ENCODE results near the gene NR1I2. TPM values are rescaled to one million over a fixed set of nuclear protein-coding genes. Genes with fewer than 3 reads are reported as not detected.

NR1I2 gene
- total RNA-seq, 1 experiment from 2014 or later = 0.07 TPM

DNA sequence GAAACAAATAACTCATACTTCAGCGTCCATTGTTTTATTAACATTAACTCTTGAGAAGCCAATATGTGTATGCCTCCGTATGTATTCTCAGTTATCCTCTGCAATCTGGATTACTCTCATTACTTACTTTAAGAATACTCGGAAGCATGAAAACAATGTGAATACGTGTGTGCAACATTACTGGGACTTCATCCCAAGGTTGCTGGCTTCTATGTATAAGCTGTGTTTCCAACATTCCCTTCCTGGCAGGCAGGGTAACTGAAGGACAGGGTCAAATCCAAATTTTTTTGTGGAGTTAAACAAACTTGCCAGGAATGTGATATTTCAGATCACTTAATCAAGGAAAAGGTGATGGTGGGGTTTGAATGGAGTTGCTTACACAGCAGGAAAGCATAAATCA lies 34.5 kb upstream of the NR1I2 start:
- H3K27me3 ChIP-seq (ENCODE audit: insufficient read depth, low read length) = no peaks in the 10 kb centered on the region
- CTCF ChIA-PET = no interaction called here
- intact Hi-C loops (cut with micrococcal nuclease) = no loop called here
- no peaks in the 10 kb centered on the region for H4K20me1 ChIP-seq (ENCODE audit: insufficient read depth)
- H2AFZ ChIP-seq (ENCODE audit: low read depth, low read length, poor library complexity, severe bottlenecking) = no peak overlapping the region
- POLR2A ChIA-PET = no interaction called here
- H3K4me2 ChIP-seq (ENCODE audit: low read length) = no peak overlapping the region
- no peak overlapping the region for H3K27ac ChIP-seq (ENCODE audit: low read depth, low read length)
- no peak for DNase-seq (ENCODE audit: low read depth, low spot score)
- no peaks in the 10 kb centered on the region for H3K79me2 ChIP-seq (ENCODE audit: insufficient read depth, low read length)
- no peaks in the 10 kb centered on the region for H3K36me3 ChIP-seq (ENCODE audit: control insufficient read depth in 1 of 2, insufficient read depth in 2 of 2, low read length in 2 of 2)
- no peaks in the 10 kb centered on the region for H3K9me2 ChIP-seq (ENCODE audit: insufficient read depth)
- H3K4me3 ChIP-seq (replicated peaks in 1 of 2; ENCODE audit: low read depth in 1 of 2, low read length in 2 of 2) = no peak overlapping the region
- no peak for ATAC-seq
- H3K9me3 ChIP-seq (ENCODE audit: control insufficient read depth in 1 of 2, insufficient read depth in 1 of 2, low read depth in 1 of 2, low read length in 2 of 2) = no peaks in the 10 kb centered on the region
- H3K4me1 ChIP-seq (ENCODE audit: control insufficient read depth in 1 of 2, insufficient read depth in 2 of 2, low read length in 2 of 2) = no peaks in the 10 kb centered on the region
- RAD21 ChIA-PET (ENCODE audit: low non-redundant PET in 1 of 2, low total read pairs in 2 of 2, uncharacterized antibody in 2 of 2, unreplicated experiment in 2 of 2) = no interaction called here
- no peak for TF ChIP-seq SIN3A (IDR thresholded peaks at IDR 0.05; ENCODE audit: low read depth)
- TF ChIP-seq FOSL1 (IDR thresholded peaks at IDR 0.05; ENCODE audit: low read depth) = no peak
- TF ChIP-seq, protein P1, sequence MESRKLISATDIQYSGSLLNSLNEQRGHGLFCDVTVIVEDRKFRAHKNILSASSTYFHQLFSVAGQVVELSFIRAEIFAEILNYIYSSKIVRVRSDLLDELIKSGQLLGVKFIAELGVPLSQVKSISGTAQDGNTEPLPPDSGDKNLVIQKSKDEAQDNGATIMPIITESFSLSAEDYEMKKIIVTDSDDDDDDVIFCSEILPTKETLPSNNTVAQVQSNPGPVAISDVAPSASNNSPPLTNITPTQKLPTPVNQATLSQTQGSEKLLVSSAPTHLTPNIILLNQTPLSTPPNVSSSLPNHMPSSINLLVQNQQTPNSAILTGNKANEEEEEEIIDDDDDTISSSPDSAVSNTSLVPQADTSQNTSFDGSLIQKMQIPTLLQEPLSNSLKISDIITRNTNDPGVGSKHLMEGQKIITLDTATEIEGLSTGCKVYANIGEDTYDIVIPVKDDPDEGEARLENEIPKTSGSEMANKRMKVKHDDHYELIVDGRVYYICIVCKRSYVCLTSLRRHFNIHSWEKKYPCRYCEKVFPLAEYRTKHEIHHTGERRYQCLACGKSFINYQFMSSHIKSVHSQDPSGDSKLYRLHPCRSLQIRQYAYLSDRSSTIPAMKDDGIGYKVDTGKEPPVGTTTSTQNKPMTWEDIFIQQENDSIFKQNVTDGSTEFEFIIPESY (IDR thresholded peaks at IDR 0.05; ENCODE audit: extremely low read depth, insufficient replicate concordance, low read length) = no peak
- TF ChIP-seq, protein P2, sequence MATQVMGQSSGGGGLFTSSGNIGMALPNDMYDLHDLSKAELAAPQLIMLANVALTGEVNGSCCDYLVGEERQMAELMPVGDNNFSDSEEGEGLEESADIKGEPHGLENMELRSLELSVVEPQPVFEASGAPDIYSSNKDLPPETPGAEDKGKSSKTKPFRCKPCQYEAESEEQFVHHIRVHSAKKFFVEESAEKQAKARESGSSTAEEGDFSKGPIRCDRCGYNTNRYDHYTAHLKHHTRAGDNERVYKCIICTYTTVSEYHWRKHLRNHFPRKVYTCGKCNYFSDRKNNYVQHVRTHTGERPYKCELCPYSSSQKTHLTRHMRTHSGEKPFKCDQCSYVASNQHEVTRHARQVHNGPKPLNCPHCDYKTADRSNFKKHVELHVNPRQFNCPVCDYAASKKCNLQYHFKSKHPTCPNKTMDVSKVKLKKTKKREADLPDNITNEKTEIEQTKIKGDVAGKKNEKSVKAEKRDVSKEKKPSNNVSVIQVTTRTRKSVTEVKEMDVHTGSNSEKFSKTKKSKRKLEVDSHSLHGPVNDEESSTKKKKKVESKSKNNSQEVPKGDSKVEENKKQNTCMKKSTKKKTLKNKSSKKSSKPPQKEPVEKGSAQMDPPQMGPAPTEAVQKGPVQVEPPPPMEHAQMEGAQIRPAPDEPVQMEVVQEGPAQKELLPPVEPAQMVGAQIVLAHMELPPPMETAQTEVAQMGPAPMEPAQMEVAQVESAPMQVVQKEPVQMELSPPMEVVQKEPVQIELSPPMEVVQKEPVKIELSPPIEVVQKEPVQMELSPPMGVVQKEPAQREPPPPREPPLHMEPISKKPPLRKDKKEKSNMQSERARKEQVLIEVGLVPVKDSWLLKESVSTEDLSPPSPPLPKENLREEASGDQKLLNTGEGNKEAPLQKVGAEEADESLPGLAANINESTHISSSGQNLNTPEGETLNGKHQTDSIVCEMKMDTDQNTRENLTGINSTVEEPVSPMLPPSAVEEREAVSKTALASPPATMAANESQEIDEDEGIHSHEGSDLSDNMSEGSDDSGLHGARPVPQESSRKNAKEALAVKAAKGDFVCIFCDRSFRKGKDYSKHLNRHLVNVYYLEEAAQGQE (IDR thresholded peaks at IDR 0.05; ENCODE audit: low read depth) = no peak
- TF ChIP-seq SP1 (IDR thresholded peaks at IDR 0.05; ENCODE audit: low read depth) = no peak
- TF ChIP-seq, protein P3, sequence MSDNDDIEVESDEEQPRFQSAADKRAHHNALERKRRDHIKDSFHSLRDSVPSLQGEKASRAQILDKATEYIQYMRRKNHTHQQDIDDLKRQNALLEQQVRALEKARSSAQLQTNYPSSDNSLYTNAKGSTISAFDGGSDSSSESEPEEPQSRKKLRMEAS (IDR thresholded peaks at IDR 0.05) = no peak
- TF ChIP-seq, protein P4, sequence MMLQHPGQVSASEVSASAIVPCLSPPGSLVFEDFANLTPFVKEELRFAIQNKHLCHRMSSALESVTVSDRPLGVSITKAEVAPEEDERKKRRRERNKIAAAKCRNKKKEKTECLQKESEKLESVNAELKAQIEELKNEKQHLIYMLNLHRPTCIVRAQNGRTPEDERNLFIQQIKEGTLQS (IDR thresholded peaks at IDR 0.05) = no peak
- no peak overlapping the region for H3K9ac ChIP-seq (ENCODE audit: low read length)
- no TSS peak for BruUV-seq (replicated peaks)

Data from HCT116 (cell line).